Lung (tissue), 16 donors: ENCODE measurements around the gene HEMGN. TPM values are rescaled to one million over a fixed set of nuclear protein-coding genes. Genes with fewer than 3 reads are reported as not detected.

Experiments used
- ATAC-seq: fragments of 200-7000 bp; cut with Tn5 transposase; one replicate; pipeline ENCODE4 v1.9.1; 2020; ENCODE audit warnings: moderate number of reproducible peaks; ENCODE audit not compliant: insufficient read depth, low FRiP score
- DNase-seq, 3 donors: peaks; one replicate each; pipeline ENCODE4 v3.0.0-alpha.2; 2013 to 2017
- H3K27ac ChIP-seq, 2 donors: one replicate each; pipeline ENCODE4 v1.5.1; 2013; ENCODE audit warnings: mild to moderate bottlenecking in 2 of 2, moderate library complexity in 2 of 2, control low read depth in 1 of 2, inconsistent platforms in 1 of 2, low read depth in 1 of 2, low read length in 1 of 2
- H3K27me3 ChIP-seq, 3 donors: one replicate each; pipeline ENCODE4 v1.5.1; 2013; ENCODE audit warnings: low read length in 2 of 3; ENCODE audit not compliant: control insufficient read depth in 3 of 3, insufficient read depth in 3 of 3
- H3K36me3 ChIP-seq, 4 donors: one replicate each; pipeline ENCODE4 v1.5.1; 2013; ENCODE audit warnings: low read length in 4 of 4, mild to moderate bottlenecking in 1 of 4, moderate library complexity in 1 of 4; ENCODE audit not compliant: control insufficient read depth in 4 of 4, insufficient read depth in 4 of 4
- H3K4me1 ChIP-seq, 5 donors: one replicate each; pipeline ENCODE4 v1.5.1; 2013; ENCODE audit warnings: low read length in 5 of 5, mild to moderate bottlenecking in 2 of 5, moderate library complexity in 1 of 5; ENCODE audit not compliant: control insufficient read depth in 5 of 5, insufficient read depth in 5 of 5
- H3K4me3 ChIP-seq: one replicate; pipeline ENCODE4 v1.5.1; 2013; ENCODE audit warnings: mild to moderate bottlenecking, control low read depth, moderate library complexity
- H3K9ac ChIP-seq, 2 donors: one replicate each; pipeline ENCODE4 v1.5.1; 2013; ENCODE audit warnings: low read length in 2 of 2, control low read depth in 1 of 2; ENCODE audit not compliant: insufficient read depth in 1 of 2
- H3K9me3 ChIP-seq, 4 donors: one replicate each; pipeline ENCODE4 v1.5.1; 2013; ENCODE audit warnings: low read length in 3 of 4, mild to moderate bottlenecking in 1 of 4, moderate library complexity in 1 of 4; ENCODE audit not compliant: control insufficient read depth in 4 of 4, insufficient read depth in 3 of 4
- CTCF ChIP-seq: IDR thresholded peaks from 2 replicates; pipeline ENCODE4 v1.5.1; 2012; ENCODE audit warnings: mild to moderate bottlenecking; ENCODE audit errors: control extremely low read depth, extremely low read depth
- WGBS, 2 donors: extraction: QIAGEN DNeasy Blood & Tissue Kit; methylation state at CpG; one replicate each; pipeline ENCODE4 v1.1.7; 2013; 5-methylcytosine and 5-hydroxymethylcytosine counted together
- long read RNA-seq, 5 donors: transcript quantifications; one replicate each; lab custom pipeline, GENCODE V29; 2026
- polyA plus RNA-seq, 2 donors: library from polyadenylated mRNA; stranded (reverse); fragments of 200-250 nt; gene quantifications; one replicate each; pipeline ENCODE4 v1.2.1, GENCODE V29; 2013
- total RNA-seq, 2 donors: library from RNA; depleted of rRNA in 1 of 2; stranded (reverse); fragments of >200 nt in 1 of 2; gene quantifications; one replicate each; pipeline ENCODE4 v1.2.1, GENCODE V29; 2014 to 2021
- donor health status: control.
- donor health status: control.
- donor health status: Bipolar disorder and iron deficiency.
- donor health status: healthy.
- donor health status: DM: yes; HTN: yes; CAD: no.

HEMGN gene
- 10 to 100 TPM in 1 of 2 donors, under 1 TPM in 1; 0.34 to 21.6 TPM for total RNA-seq
- under 1 TPM; 0.14 to 0.27 TPM for polyA plus RNA-seq
- long read RNA-seq, donor 1 = 0 reads
- long read RNA-seq, donor 2 = 0 reads
- long read RNA-seq, donor 3 = 0 reads
- long read RNA-seq, donor 4 = 0 reads
- long read RNA-seq, donor 5, partial matches to known transcripts = 1,193 of 1,262 reads
- long read RNA-seq, donor 5, other reads (novel, unspliced or antisense) = 68 of 1,262 reads

- no peak within 1 kb of the TSS for H3K9ac ChIP-seq
- H3K4me1 ChIP-seq = no peaks in the 10 kb centered on the region
- ATAC-seq (no peak), DNase-seq (no peak)
- no peak within 1 kb of the TSS for H3K27ac ChIP-seq
- no peak for TF ChIP-seq CTCF
- H3K4me3 ChIP-seq = no peak within 1 kb of the TSS
- WGBS, 2 donors = 30 to 54% methylated on average over 3 of the region's 3 CpGs
- H3K27me3 ChIP-seq = peaks cover 0 to 17% (median 5%) of the 10 kb centered on the region in 3 donors
- H3K9me3 ChIP-seq = no peaks in the 10 kb centered on the region
- no peaks in the 10 kb centered on the region for H3K36me3 ChIP-seq
These were observed at the start of gene HEMGN for GRCh38 chr9:97938081-97938644. TSS of gene HEMGN (minus strand) at chr9:97938172. CDS start at chr9:97938136, 36 bp downstream.

- no peaks in the 10 kb centered on the region for H3K27me3 ChIP-seq
- no peak overlapping the region for H3K4me3 ChIP-seq
- H3K36me3 ChIP-seq = no peaks in the 10 kb centered on the region
- no peak overlapping the region for H3K27ac ChIP-seq
- TF ChIP-seq CTCF = no peak
- 75 to 86% methylated on average over 5 of the region's 5 CpGs for WGBS, 2 donors
- ATAC-seq = no peak
- no peak for DNase-seq
- no peaks in the 10 kb centered on the region for H3K9me3 ChIP-seq
- H3K9ac ChIP-seq = no peak overlapping the region
- peaks cover 3 to 28% (median 19%) of the 10 kb centered on the region in 5 donors for H3K4me1 ChIP-seq
These were observed 49.5 kb upstream of the HEMGN start for GRCh38 chr9:97987487-97987886.

GRCh38 chr9:97985058-97985861 is 47.3 kb upstream of the HEMGN start:
- Histone ChIP-seq H3K9me3 (no peaks in the 10 kb centered on the region), H3K27ac (peak overlapping the region; percentile 99), H3K4me1 (peaks cover 3 to 20% (median 16%) of the 10 kb centered on the region in 5 donors), H3K36me3 (no peaks in the 10 kb centered on the region), H3K4me3 (peak overlapping the region; percentile 98), H3K9ac (peak overlapping the region in 1 of 2 donors; percentile 30), H3K27me3 (no peaks in the 10 kb centered on the region)
- ATAC-seq = peak; percentile 4
- peak; percentile 44 to 57 (median 51) for DNase-seq
- whole genome bisulfite sequencing, 2 donors = 5% methylated on average over 47 to 59 of the region's 59 CpGs
- no peak for TF ChIP-seq CTCF
